CD4-positive, alpha-beta T cell treated with Interleukin-15 for 1 hour (primary cell): Measurements from ENCODE around the gene FBXO9.

Experiments
- DNase-seq: peaks from one replicate; pipeline ENCODE4 v3.0.0-alpha.2; 2020

FBXO9 gene

DNA sequence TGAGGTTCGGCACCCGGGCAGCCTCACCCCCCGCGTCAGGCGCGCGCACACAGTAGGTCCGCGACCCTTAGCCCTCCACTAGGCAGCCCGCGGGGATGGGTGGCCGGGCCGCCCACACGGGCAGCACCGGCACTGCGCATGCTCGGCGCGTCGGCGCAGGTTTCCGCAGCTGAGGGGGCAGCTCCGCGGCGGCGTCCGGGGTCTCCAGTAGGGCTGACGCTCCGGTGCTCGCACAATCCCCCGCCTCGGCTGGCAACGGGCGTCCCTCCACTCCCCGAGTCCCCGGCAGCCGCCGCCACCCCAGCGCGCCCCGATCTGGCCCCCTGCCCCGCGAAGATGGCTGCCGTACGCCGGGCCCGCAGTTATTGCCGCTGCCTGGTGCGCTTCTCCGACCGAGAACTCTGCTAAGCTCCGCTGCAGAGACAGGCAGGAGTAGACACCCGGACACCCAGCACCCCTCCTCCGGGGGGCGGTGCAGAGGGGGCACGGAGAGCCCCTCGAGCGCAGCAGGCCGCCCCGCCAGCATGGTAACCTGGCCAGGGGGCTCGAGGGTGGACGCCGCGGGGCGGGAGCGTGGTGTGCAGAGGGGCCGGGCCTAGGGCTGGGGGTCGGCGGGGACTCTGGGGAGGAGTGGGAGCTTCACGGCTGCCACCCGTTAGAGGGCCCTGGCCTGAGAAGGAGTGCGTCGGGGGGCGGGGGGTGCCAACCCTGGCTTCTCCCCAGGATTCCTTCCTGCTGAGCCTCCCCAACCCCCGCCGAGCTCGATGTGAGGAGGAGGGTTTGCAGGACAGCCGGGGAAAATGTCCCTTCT is at the start of gene FBXO9:
TSS of gene FBXO9 (plus strand) at position 139 of the 811 bp plus-strand sequence. CDS start at position 525, 386 bp downstream.
- peak; percentile 72 for DNase-seq

DNA sequence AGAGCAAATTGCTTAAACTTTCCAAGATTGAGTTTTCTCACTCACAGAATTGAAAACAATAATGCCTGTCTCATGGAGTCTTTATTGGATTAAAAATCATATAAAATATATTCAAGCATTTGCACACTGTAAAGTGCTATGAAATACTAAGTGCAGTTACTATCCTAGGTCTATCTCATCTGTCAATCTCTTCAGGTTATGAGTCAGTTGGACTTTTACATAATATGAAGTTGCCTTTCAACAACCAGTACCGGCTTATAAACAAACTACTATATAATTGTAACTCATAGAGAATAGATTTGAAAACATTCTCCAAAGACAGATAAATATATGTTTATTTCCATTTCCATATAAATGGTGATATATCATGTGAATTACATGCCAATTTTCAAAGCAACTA is 49.7 kb upstream of the FBXO9 start:
- no peak for DNase-seq

- no peak for DNase-seq
These were observed 46.8 kb upstream of the FBXO9 start for GRCh38 chr6:53018446-53018845.

DNA sequence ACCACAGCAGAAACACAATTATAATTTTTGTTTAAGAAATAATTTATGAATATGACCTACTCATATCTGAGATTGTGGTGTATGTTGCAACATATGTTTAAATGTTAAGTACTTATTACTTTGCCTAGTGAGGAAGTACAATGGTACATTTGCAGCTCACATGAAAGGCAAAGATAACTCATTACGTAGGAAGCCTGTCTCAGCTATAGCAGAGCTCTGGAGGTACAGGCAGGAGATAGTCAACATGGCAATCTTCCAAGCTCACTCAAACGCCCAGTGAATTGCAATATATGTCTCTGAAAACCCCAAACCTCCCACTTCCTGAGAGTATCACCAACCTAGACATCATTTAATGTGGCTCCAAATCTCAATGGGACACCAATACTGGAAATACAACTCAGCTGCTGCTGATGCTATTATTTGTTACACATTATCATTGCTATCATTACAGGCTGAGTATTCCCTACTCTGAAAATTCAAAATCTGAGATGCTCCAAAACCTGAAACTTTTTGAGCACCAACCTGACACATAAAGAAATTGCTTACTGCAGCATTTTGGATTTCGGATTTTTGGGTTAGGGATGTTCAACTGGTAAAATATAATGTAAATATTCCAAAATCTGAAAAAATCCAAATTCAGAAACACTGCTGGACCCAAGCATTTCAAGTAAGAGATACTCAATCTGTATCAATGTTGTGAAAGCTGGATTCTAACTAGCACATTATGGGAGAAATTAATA is 45.0 kb upstream of the FBXO9 start:
- DNase-seq, result no peak

DNA sequence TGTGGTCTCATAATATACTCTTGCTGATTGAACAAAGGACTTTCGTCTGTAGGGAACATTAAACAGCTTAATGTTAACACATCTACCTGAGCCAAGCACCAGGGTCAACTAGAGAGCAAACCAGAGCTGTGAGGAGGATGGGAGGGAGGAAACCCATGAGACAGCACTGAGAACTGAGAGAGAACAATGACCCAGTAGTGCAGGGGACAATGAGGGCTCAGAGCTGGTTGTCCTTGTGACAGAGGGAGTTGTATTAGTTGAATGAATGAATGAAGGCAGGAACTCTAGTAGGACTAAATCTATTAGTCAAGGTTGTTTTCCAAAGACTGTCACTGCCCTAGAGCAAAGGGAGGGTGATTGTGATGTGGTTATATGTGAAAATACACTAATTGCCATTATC is 41.9 kb upstream of the FBXO9 start:
- DNase-seq, result no peak

DNA sequence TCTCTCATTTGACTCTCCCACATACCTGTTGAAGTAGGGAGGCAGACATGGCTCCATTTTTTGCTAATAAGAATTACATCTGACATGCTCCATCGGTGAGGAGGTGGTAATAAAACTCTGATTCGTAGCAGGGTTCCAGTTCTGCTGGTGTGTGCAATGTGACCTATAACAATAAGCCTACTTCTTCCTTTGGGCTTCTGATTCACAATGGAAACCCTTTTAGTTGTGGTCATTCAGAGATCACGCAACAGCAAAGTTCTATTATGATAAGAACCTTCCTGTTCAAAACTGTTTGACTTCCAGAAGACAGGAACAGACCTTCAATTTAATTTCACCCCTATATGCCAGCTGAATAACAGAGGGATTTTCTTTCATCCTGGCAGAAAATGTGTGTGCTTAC is 38.7 kb upstream of the FBXO9 start:
- no peak for DNase-seq

- no peak for DNase-seq
These were observed 38.0 kb upstream of the FBXO9 start for GRCh38 chr6:53027131-53027718.

DNA sequence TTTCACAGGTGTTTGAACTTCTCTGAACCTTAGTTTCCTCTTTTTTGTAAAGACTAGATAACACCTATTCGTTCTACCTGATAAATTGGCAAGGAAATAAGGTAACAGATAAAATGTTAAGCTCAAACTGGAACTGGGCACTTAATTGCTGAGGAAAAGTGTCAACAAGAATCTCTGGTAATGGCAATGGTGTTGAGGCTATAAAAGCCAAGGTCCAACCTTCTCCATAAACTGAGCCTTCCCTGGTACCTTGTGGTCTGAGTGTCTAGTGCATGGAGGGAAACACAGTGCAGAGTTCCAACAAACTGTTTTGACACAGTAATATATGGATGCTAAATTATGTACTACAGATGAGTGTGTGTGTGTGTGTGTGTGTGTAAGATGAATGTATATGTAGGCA is 36.7 kb upstream of the FBXO9 start:
- DNase-seq, result no peak

GRCh38 chr6:53029257-53029656 is 35.9 kb upstream of the FBXO9 start:
- no peak for DNase-seq

GRCh38 chr6:53029761-53030160 is 35.4 kb upstream of the FBXO9 start:
- DNase-seq, result no peak

GRCh38 chr6:53031281-53031680 is 33.9 kb upstream of the FBXO9 start:
- DNase-seq, result no peak

- no peak for DNase-seq
These were observed 32.4 kb upstream of the FBXO9 start for GRCh38 chr6:53032849-53033248.

DNA sequence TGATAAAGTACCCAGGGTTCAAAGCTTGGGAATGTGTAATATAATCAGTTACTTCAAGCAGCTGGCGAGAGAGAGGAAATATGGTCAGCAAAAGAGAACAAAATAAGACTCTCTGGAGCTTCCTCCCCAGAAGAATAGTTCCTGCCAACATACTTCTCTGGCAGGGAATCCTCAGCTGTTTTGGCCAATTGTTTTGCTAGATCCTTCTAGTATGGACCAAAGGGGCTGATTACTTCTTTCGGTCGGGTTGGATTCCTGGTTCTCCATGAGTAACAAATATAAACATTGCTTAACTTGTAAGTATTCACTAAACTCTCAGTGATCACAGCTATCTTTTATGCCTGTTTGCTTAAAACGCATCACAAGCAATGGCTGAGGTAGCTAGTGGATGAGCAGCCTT is 31.4 kb upstream of the FBXO9 start:
- no peak for DNase-seq

DNA sequence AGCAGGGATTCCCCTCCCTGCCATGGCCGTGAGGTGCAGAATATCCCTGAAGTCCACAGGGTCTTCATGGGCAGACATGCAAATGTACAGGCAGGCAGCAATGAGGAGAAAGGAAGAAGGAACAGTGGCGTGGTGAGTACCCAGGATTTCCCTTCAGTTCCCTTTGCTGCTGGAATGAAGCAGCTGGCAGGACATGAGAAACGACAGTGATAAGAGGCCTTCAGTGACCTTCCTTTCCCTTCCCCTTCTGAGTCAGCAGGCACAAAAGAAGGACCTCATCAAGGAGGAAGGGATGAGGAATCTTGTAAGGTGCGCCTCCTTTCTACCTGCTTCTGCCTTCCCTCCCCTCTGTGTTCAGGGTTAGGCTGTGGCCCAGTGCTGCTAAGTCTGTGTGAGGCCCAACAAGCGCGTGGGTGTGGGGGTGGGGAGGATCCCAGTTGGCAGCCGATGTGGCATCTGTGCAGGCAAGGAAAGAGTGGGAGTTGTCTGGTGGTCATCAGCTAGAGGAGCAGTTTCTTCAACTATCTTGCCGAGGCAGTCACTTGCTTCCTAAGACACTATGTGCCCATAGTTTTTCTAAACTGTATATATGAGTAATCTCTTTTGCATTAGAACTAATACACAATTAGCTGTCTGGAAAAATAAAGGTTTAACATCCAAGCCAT is 29.5 kb upstream of the FBXO9 start:
- DNase-seq, result no peak

GRCh38 chr6:53038141-53038540 is 27.1 kb upstream of the FBXO9 start:
- DNase-seq, result no peak

DNA sequence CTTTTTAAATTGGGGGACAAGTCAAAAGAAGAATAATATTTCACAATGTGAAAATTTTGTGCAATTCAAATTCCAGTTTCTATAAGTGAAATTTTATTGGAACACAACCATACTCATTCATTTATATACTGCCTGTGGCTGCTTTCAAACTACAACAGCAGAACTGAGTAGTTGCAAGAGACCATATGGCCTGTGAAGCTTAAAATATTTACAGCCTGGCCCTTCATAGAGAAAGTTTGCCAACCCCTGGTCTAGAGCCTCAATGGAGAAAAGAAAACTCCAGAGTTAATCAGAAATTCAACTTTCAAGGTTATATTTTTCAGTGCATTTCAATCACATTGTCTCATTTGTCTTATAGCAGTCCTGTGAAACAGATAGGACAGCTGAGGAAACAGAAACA is 26.6 kb upstream of the FBXO9 start:
- no peak for DNase-seq

DNA sequence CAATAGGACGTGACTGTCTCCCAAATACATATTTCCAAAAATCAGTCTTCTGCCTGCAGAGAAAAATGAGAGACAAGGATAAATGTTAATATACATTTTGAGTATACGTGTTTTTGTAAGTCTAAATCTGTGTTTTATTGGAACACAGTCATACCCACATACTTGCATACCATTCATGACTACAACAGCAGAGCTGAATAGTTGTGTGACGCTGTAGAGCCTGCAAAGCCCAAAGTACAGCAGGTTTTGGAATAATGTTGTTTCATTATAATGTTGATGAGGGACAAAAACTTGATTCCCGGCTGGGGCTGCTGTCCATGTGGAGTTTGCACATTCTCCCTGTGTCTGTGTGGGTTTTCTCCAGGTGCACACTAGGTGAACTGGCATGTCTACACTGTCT is 23.8 kb upstream of the FBXO9 start:
- DNase-seq, result no peak

DNA sequence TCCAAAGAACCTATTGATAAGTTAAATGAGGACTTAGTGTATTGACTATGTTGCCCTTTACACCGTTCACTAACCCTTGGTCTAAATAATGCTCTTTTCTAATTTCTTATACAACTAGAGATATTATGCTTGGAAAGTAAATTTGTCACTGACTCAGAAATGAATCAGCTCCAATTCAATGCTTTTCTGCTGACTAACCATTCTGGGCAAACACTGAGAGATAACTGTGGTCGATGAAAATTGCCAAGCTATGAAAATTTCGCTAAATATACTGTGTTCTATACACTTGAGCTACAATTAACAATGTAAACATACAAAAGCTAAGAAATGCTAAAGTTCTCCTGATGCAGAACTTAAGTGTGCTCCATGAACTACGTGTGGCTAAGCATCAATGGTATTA is 23.1 kb upstream of the FBXO9 start:
- DNase-seq, result no peak

DNA sequence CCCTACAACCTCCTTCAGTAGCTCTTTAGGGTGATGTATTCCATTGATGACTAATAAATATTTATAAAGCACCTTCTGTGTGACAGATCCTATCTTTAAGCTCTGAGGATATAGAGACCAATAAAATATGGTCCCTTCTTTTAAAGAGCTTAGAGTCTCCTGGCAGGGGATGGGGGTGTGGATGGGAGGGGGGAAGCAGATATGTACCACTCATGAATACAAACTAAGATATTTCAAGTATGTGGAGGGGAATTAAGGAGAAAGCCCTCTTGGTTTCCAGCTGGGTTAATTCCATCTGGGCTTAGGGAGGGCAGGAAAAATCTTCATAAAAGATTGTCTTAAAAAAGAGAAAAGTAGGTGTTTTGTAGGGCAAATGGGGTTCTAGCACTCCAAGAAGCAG is 21.6 kb upstream of the FBXO9 start:
- DNase-seq, result no peak

DNA sequence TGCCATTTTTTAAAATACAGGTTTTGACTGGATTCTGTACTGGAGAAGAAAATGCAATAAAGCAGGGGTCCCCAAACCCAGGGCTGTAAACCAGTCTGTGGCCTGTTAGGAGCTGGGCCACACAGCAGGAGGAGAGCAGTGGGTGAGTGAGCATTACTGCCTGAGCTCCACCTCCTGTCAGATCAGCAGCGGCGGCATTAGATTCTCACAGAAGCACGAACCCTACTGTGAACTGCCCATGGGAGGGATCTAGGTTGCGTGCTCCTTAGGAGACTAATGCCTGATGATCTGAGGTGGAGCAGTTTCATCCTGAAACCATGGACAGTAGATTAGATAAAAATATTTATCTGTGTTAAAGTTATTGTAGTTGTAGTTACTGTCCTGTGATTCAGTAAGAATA is 21.1 kb upstream of the FBXO9 start:
- DNase-seq, result no peak

GRCh38 chr6:53044572-53044971 is 20.6 kb upstream of the FBXO9 start:
- no peak for DNase-seq

GRCh38 chr6:53045891-53046673 is 19.1 kb upstream of the FBXO9 start:
- DNase-seq, result no peak
